Measurements from ENCODE around the gene ODAM.
"Not testable (repeated sequence)": the region's sequence is repeated elsewhere in the genome, so short reads cannot be mapped to it uniquely, and the experiment has no call there.

The ODAM gene

GRCh38 chr4:70195425-70195824 lies at the start of gene ODAM:
TSS of gene ODAM (plus strand) at chr4:70195725. CDS start at chr4:70196544, 819 bp downstream.
- no peak for DNase-seq (ENCODE audit: low read depth)

GRCh38 chr4:70151271-70151670 lies 44.3 kb upstream of the ODAM start:
- no peak for DNase-seq (ENCODE audit: low read depth)

- DNase-seq (ENCODE audit: low read depth) = no peak
Measured at GRCh38 chr4:70152088-70152487, 43.4 kb upstream of the ODAM start.

GRCh38 chr4:70153937-70154336 lies 41.6 kb upstream of the ODAM start, which contains the start of gene PRR27:
TSS of gene PRR27 (plus strand) at chr4:70154237. CDS start at chr4:70154376, 139 bp downstream.
- no peak for DNase-seq (ENCODE audit: low read depth)

- DNase-seq (ENCODE audit: low read depth) = no peak
Measured at GRCh38 chr4:70158576-70158975, 36.9 kb upstream of the ODAM start.

- no peak for DNase-seq (ENCODE audit: low read depth)
Measured at GRCh38 chr4:70177090-70177489, 18.4 kb upstream of the ODAM start.

- DNase-seq (ENCODE audit: low read depth) = no peak
Measured at GRCh38 chr4:70178075-70178660, 17.4 kb upstream of the ODAM start.

GRCh38 chr4:70179811-70180210 lies 15.7 kb upstream of the ODAM start:
- DNase-seq (ENCODE audit: low read depth) = no peak

GRCh38 chr4:70181864-70182263 lies 13.7 kb upstream of the ODAM start:
- no peak for DNase-seq (ENCODE audit: low read depth)

- no peak for DNase-seq (ENCODE audit: low read depth)
Measured at GRCh38 chr4:70182517-70183167, 12.9 kb upstream of the ODAM start.

GRCh38 chr4:70183168-70183939 lies 12.2 kb upstream of the ODAM start:
- peak; percentile 64 for DNase-seq (ENCODE audit: low read depth)

- DNase-seq (ENCODE audit: low read depth) = no peak
Measured at GRCh38 chr4:70183940-70184246, 11.6 kb upstream of the ODAM start.

- DNase-seq (ENCODE audit: low read depth) = no peak
Measured at GRCh38 chr4:70187216-70187615, 8.3 kb upstream of the ODAM start.

GRCh38 chr4:70190579-70190978 lies 4.9 kb upstream of the ODAM start:
- DNase-seq (ENCODE audit: low read depth) = no peak

- no peak for DNase-seq (ENCODE audit: low read depth)
Measured at GRCh38 chr4:70191647-70192046, 3.9 kb upstream of the ODAM start.

- no peak for DNase-seq (ENCODE audit: low read depth)
Measured at GRCh38 chr4:70192895-70193294, 2.6 kb upstream of the ODAM start.

- DNase-seq (ENCODE audit: low read depth) = no peak
Measured at GRCh38 chr4:70196857-70197256, 1.3 kb downstream of the ODAM start.

GRCh38 chr4:70197842-70198241 lies 2.3 kb downstream of the ODAM start:
- DNase-seq (ENCODE audit: low read depth) = no peak

GRCh38 chr4:70203601-70204000 lies 8.1 kb downstream of the ODAM start:
- no peak for DNase-seq (ENCODE audit: low read depth)

GRCh38 chr4:70212752-70213151 lies 17.2 kb downstream of the ODAM start:
- not testable (repeated sequence) for DNase-seq (ENCODE audit: low read depth)

GRCh38 chr4:70216109-70216508 lies 20.6 kb downstream of the ODAM start:
- DNase-seq (ENCODE audit: low read depth) = not testable (repeated sequence)

- DNase-seq (ENCODE audit: low read depth) = not testable (repeated sequence)
Measured at GRCh38 chr4:70216550-70216949, 21.0 kb downstream of the ODAM start.

- DNase-seq (ENCODE audit: low read depth) = not testable (repeated sequence)
Measured at GRCh38 chr4:70221389-70221788, 25.9 kb downstream of the ODAM start.
